Neural cell (in vitro differentiated cells): Measurements from ENCODE around the gene APBB2. TPM values are rescaled to one million over a fixed set of nuclear protein-coding genes. Genes with fewer than 3 reads are reported as not detected.

Experiments
- H2AFZ ChIP-seq: fragments of 200-600, 300-800 bp; sonication (generic), shearing (Covaris generic); 2 replicates; pipeline ENCODE4 v1.6.0; 2014; ENCODE audit warnings: low read depth, mild to moderate bottlenecking, antibody characterized with exemption, low read length, moderate library complexity
- H3F3A ChIP-seq: fragments of 200-600 bp; shearing (Covaris generic); 2 replicates; pipeline ENCODE4 v1.6.1; 2016; ENCODE audit warnings: mild to moderate bottlenecking, moderate library complexity, mixed read lengths, antibody characterized with exemption, low read length; ENCODE audit not compliant: insufficient read depth, poor library complexity, severe bottlenecking
- H3K27ac ChIP-seq: fragments of 200-600, 300-800 bp; sonication (generic), shearing (Covaris generic); 2 replicates; pipeline ENCODE4 v1.5.1; 2014; ENCODE audit warnings: mild to moderate bottlenecking, low read length, moderate library complexity
- H3K27me3 ChIP-seq: fragments of 300-800, 200-600 bp; sonication (generic), shearing (Covaris generic); 2 replicates; pipeline ENCODE4 v1.6.0; 2014; ENCODE audit warnings: mild to moderate bottlenecking, low read depth, low read length, moderate library complexity; ENCODE audit not compliant: insufficient read depth
- H3K36me3 ChIP-seq: fragments of 300-800, 200-600 bp; sonication (generic), shearing (Covaris generic); 2 replicates; pipeline ENCODE4 v1.5.1; 2014; ENCODE audit warnings: mild to moderate bottlenecking, antibody characterized with exemption, low read length, moderate library complexity; ENCODE audit not compliant: insufficient read depth
- H3K4me2 ChIP-seq: fragments of 300-800, 200-600 bp; sonication (generic), shearing (Covaris generic); 2 replicates; pipeline ENCODE4 v1.6.0; 2014; ENCODE audit warnings: mild to moderate bottlenecking, low read length
- H3K4me3 ChIP-seq: fragments of 300-800, 200-600 bp; sonication (generic), shearing (Covaris generic); 2 replicates; pipeline ENCODE4 v1.5.1; 2014; ENCODE audit warnings: mild to moderate bottlenecking, low read length, moderate library complexity
- H3K79me2 ChIP-seq: fragments of 200-600 bp; shearing (Covaris generic); replicated peaks from 2 replicates; pipeline ENCODE4 v1.6.0; 2014; ENCODE audit warnings: mild to moderate bottlenecking, low read length, moderate library complexity; ENCODE audit not compliant: insufficient read depth
- H3K9ac ChIP-seq: fragments of 300-800, 200-600 bp; sonication (generic), shearing (Covaris generic); 2 replicates; pipeline ENCODE4 v1.6.1; 2016; ENCODE audit warnings: mild to moderate bottlenecking, low read length, mixed read lengths
- H3K9me2 ChIP-seq: fragments of 200-600 bp; shearing (Covaris generic); 2 replicates; pipeline ENCODE4 v1.6.1; 2016; ENCODE audit warnings: mild to moderate bottlenecking, low read length, mixed read lengths; ENCODE audit not compliant: insufficient read depth
- H3K9me3 ChIP-seq: fragments of 200-600, 300-800 bp; sonication (generic), shearing (Covaris generic); 2 replicates; pipeline ENCODE4 v1.6.1; 2016; ENCODE audit warnings: mild to moderate bottlenecking, mixed run types, low read length, moderate library complexity, mixed read lengths
- H4K20me1 ChIP-seq: fragments of 200-600 bp; shearing (Covaris generic); 2 replicates; pipeline ENCODE4 v1.6.1; 2016; ENCODE audit warnings: mild to moderate bottlenecking, mixed run types; ENCODE audit not compliant: insufficient read depth
- CTCF ChIP-seq: fragments of 450-650 bp; IDR thresholded peaks from 2 replicates; pipeline ENCODE4 v1.5.1; 2014; ENCODE audit warnings: antibody characterized with exemption, mild to moderate bottlenecking, moderate library complexity; ENCODE audit not compliant: poor library complexity, severe bottlenecking
- EP300 ChIP-seq: fragments of 450-650 bp; conservative IDR thresholded peaks from 2 replicates; pipeline ENCODE4 v1.6.1; 2014; ENCODE audit warnings: antibody characterized with exemption, mild to moderate bottlenecking, moderate library complexity; ENCODE audit not compliant: poor library complexity, severe bottlenecking
- EZH2 ChIP-seq: fragments of 200-600, 300-800 bp; shearing (Covaris generic), sonication (generic); IDR thresholded peaks from 2 replicates; pipeline ENCODE4 v1.6.1; 2014; ENCODE audit warnings: antibody characterized with exemption, low read length, borderline replicate concordance, mild to moderate bottlenecking; ENCODE audit not compliant: insufficient read depth, poor library complexity, severe bottlenecking
- MXI1 ChIP-seq: fragments of 450-650 bp; conservative IDR thresholded peaks from 2 replicates; pipeline ENCODE4 v1.6.1; 2014; ENCODE audit warnings: antibody characterized with exemption, mild to moderate bottlenecking; ENCODE audit not compliant: poor library complexity, severe bottlenecking
- POLR2AphosphoS5 ChIP-seq: IDR thresholded peaks from 2 replicates; pipeline ENCODE4 v1.6.1; 2012
- RAD21 ChIP-seq: fragments of 450-650 bp; conservative IDR thresholded peaks from 2 replicates; pipeline ENCODE4 v1.6.1; 2014; ENCODE audit warnings: antibody characterized with exemption, mild to moderate bottlenecking, moderate library complexity
- SMC3 ChIP-seq: fragments of 450-650 bp; conservative IDR thresholded peaks from 2 replicates; pipeline ENCODE4 v1.6.1; 2014; ENCODE audit warnings: antibody characterized with exemption, mild to moderate bottlenecking, moderate library complexity; ENCODE audit not compliant: poor library complexity
- TAF1 ChIP-seq: IDR thresholded peaks from 2 replicates; pipeline ENCODE4 v1.6.1; 2012; ENCODE audit warnings: low read depth
- polyA plus RNA-seq: library from polyadenylated mRNA; depleted of rRNA; stranded (reverse); fragments of >200 nt; gene quantifications from 2 replicates; pipeline ENCODE4 v1.2.3, GENCODE V29; 2014
- TF ChIP-seq, protein P1 (sequence below): IDR thresholded peaks from 2 replicates; pipeline ENCODE4 v1.6.1; 2012; ENCODE audit warnings: borderline replicate concordance

Gene APBB2
- polyA plus RNA-seq, 1 donor from 2014 or later: 41.9 TPM

GRCh38 chr4:41158274-41158673 is 56.1 kb downstream of the APBB2 start:
- H3F3A ChIP-seq: no peaks in the 10 kb centered on the region
- H3K27me3 ChIP-seq: no peaks in the 10 kb centered on the region
- no peak overlapping the region for H3K4me2 ChIP-seq
- no peak overlapping the region for H3K9ac ChIP-seq
- H3K79me2 ChIP-seq: no peaks in the 10 kb centered on the region
- H2AFZ ChIP-seq: no peak overlapping the region
- no peaks in the 10 kb centered on the region for H3K9me2 ChIP-seq
- no peaks in the 10 kb centered on the region for H4K20me1 ChIP-seq
- TF ChIP-seq TAF1: no peak
- TF ChIP-seq EZH2: no peak
- TF ChIP-seq, protein P1, sequence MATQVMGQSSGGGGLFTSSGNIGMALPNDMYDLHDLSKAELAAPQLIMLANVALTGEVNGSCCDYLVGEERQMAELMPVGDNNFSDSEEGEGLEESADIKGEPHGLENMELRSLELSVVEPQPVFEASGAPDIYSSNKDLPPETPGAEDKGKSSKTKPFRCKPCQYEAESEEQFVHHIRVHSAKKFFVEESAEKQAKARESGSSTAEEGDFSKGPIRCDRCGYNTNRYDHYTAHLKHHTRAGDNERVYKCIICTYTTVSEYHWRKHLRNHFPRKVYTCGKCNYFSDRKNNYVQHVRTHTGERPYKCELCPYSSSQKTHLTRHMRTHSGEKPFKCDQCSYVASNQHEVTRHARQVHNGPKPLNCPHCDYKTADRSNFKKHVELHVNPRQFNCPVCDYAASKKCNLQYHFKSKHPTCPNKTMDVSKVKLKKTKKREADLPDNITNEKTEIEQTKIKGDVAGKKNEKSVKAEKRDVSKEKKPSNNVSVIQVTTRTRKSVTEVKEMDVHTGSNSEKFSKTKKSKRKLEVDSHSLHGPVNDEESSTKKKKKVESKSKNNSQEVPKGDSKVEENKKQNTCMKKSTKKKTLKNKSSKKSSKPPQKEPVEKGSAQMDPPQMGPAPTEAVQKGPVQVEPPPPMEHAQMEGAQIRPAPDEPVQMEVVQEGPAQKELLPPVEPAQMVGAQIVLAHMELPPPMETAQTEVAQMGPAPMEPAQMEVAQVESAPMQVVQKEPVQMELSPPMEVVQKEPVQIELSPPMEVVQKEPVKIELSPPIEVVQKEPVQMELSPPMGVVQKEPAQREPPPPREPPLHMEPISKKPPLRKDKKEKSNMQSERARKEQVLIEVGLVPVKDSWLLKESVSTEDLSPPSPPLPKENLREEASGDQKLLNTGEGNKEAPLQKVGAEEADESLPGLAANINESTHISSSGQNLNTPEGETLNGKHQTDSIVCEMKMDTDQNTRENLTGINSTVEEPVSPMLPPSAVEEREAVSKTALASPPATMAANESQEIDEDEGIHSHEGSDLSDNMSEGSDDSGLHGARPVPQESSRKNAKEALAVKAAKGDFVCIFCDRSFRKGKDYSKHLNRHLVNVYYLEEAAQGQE: no peak
- no peak for TF ChIP-seq SMC3
- no peak for TF ChIP-seq POLR2AphosphoS5
- TF ChIP-seq RAD21: no peak
- H3K9me3 ChIP-seq: peaks cover 4% of the 10 kb centered on the region
- no peak overlapping the region for H3K27ac ChIP-seq
- H3K36me3 ChIP-seq: no peaks in the 10 kb centered on the region
- no peak overlapping the region for H3K4me3 ChIP-seq

DNA sequence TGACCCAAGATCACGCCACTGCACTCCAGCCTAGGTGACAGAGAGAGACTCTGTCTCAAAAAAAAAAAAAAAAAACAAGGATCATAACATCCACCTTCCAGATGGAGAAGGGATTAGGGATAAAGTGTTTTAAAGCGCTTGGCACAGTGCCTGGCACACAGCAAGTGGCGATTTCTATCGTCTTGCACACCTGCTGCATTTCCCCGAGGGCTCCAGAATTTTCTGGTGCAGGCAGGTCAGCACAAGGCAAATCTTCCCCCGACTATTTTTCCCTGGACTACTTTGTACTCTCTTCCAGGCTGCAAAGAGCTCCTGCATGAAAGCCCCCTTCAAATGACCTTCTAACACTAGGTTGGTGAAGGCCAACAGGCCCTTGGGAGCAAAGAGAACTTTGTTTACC is 57.3 kb downstream of the APBB2 start:
- Histone ChIP-seq H3K4me3 (no peak overlapping the region), H3K9me3 (peaks cover 4% of the 10 kb centered on the region), H3K9ac (no peak overlapping the region), H3K79me2 (no peaks in the 10 kb centered on the region), H3K9me2 (no peaks in the 10 kb centered on the region), H2AFZ (no peak overlapping the region), H3F3A (no peaks in the 10 kb centered on the region), H3K4me2 (no peak overlapping the region), H3K36me3 (no peaks in the 10 kb centered on the region), H4K20me1 (no peaks in the 10 kb centered on the region), H3K27me3 (no peaks in the 10 kb centered on the region), H3K27ac (no peak overlapping the region)
- TF ChIP-seq TAF1 (no peak), EP300 (no peak), SMC3 (no peak), EZH2 (no peak)

- Histone ChIP-seq H3K27ac (no peak overlapping the region), H3K79me2 (no peaks in the 10 kb centered on the region), H3F3A (no peaks in the 10 kb centered on the region), H2AFZ (no peak overlapping the region), H3K9me3 (peaks cover 4% of the 10 kb centered on the region), H3K4me2 (no peak overlapping the region), H3K9me2 (no peaks in the 10 kb centered on the region), H3K36me3 (no peaks in the 10 kb centered on the region), H4K20me1 (no peaks in the 10 kb centered on the region), H3K4me3 (no peak overlapping the region), H3K9ac (no peak overlapping the region), H3K27me3 (no peaks in the 10 kb centered on the region)
- TF ChIP-seq RAD21: no peak
- TF ChIP-seq POLR2AphosphoS5: no peak
- no peak for TF ChIP-seq MXI1
- TF ChIP-seq EP300: no peak
- TF ChIP-seq CTCF: no peak
- TF ChIP-seq SMC3: no peak
- TF ChIP-seq EZH2: no peak
- no peak for TF ChIP-seq TAF1
Measured at GRCh38 chr4:41156574-41156973, 57.8 kb downstream of the APBB2 start.
